Fibroblast of lung (primary cell): ENCODE measurements around the gene COLQ.

Experiments used
- EZH2 ChIP-seq: IDR thresholded peaks from 2 replicates; pipeline ENCODE4 v1.5.1; 2012; ENCODE audit warnings: low read length, control low read depth, mild to moderate bottlenecking; ENCODE audit errors: missing control alignments
- TF ChIP-seq, protein P1 (sequence below), 2 donors: IDR thresholded peaks in 1 of 2; conservative IDR thresholded peaks in 1 of 2; 1 replicate in 1 of 2; 2 replicates in 1 of 2; pipeline ENCODE4 v1.5.1; 2011 to 2012; ENCODE audit warnings: low read length in 2 of 2, control low read depth in 1 of 2, inconsistent platforms in 1 of 2, low read depth in 1 of 2, mild to moderate bottlenecking in 1 of 2

DNA sequence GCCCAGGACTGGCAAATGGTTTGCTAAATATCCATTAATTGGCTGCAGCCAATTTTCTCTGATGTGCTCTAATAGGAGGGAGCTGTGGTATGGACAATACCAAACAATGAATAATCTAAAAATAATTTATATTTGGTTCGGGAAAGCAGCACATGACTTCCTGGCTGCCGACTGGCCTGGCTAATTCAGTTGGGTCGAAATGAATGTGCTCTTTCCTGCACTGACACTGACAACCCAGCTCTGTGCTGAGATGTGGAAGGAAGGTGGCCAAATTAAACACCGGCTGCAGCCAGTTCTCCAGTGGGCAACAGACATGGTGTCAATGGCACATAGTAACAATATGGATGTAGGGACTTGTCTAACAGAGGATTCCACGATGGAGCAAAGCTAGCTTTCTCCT lies 21.1 kb upstream of the COLQ start:
- TF ChIP-seq, protein P1, sequence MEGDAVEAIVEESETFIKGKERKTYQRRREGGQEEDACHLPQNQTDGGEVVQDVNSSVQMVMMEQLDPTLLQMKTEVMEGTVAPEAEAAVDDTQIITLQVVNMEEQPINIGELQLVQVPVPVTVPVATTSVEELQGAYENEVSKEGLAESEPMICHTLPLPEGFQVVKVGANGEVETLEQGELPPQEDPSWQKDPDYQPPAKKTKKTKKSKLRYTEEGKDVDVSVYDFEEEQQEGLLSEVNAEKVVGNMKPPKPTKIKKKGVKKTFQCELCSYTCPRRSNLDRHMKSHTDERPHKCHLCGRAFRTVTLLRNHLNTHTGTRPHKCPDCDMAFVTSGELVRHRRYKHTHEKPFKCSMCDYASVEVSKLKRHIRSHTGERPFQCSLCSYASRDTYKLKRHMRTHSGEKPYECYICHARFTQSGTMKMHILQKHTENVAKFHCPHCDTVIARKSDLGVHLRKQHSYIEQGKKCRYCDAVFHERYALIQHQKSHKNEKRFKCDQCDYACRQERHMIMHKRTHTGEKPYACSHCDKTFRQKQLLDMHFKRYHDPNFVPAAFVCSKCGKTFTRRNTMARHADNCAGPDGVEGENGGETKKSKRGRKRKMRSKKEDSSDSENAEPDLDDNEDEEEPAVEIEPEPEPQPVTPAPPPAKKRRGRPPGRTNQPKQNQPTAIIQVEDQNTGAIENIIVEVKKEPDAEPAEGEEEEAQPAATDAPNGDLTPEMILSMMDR (conservative IDR thresholded peaks at IDR 0.05 in 1 of 2, IDR thresholded peaks at IDR 0.05 in 1 of 2; ENCODE audit: low read depth in 1 of 2, low read length in 2 of 2) = no peak
- TF ChIP-seq EZH2 = no peak
